Activated T-cell treated with anti-CD3 and anti-CD28 coated beads, Interleukin-2, amount 50 U/mL, for 1 hour (primary cell): ENCODE measurements around the gene FN3K.

ENCODE experiments used
- DNase-seq: peaks from one replicate; pipeline ENCODE4 v3.0.0-alpha.2; 2020

Gene FN3K

GRCh38 chr17:82797061-82797460 lies 61.6 kb downstream of the FN3K start:
- no peak for DNase-seq

- DNase-seq, result no peak
These were observed 63.3 kb downstream of the FN3K start for GRCh38 chr17:82798752-82799151.

GRCh38 chr17:82799591-82799990 lies 64.2 kb downstream of the FN3K start:
- no peak for DNase-seq
